WTC11 (cell line): ENCODE results near the gene ROBO1.

ENCODE experiments used
- CREB1 ChIP-seq: sonication (generic); formaldehyde crosslinking; IDR thresholded peaks from 2 replicates; pipeline ENCODE4 v1.8.0; 2023; ENCODE audit warnings: mild to moderate bottlenecking, missing genetic modification reagents
- ZNF121 ChIP-seq: sonication (generic); formaldehyde crosslinking; IDR thresholded peaks from 2 replicates; pipeline ENCODE4 v1.8.0; 2023; ENCODE audit warnings: missing genetic modification reagents
- ZNF416 ChIP-seq: fragments of 250-450 bp; sonication (Bioruptor Pico); IDR thresholded peaks from 2 replicates; pipeline ENCODE4 v1.9.0; 2021; ENCODE audit warnings: mild to moderate bottlenecking, inconsistent platforms
- TF ChIP-seq, protein P1 (sequence below): sonication (generic); formaldehyde crosslinking; IDR thresholded peaks from 2 replicates; pipeline ENCODE4 v1.8.1; 2023; ENCODE audit warnings: mild to moderate bottlenecking, missing genetic modification reagents
- TF ChIP-seq, protein P2 (sequence below): fragments of 200-600 bp; IDR thresholded peaks from 2 replicates; pipeline ENCODE4 v1.8.0; 2022; ENCODE audit warnings: antibody characterized with exemption
- TF ChIP-seq, protein P3 (sequence below): sonication (generic); formaldehyde crosslinking; IDR thresholded peaks from 2 replicates; pipeline ENCODE4 v1.8.1; 2023; ENCODE audit warnings: mild to moderate bottlenecking, moderate library complexity, missing genetic modification reagents

DNA sequence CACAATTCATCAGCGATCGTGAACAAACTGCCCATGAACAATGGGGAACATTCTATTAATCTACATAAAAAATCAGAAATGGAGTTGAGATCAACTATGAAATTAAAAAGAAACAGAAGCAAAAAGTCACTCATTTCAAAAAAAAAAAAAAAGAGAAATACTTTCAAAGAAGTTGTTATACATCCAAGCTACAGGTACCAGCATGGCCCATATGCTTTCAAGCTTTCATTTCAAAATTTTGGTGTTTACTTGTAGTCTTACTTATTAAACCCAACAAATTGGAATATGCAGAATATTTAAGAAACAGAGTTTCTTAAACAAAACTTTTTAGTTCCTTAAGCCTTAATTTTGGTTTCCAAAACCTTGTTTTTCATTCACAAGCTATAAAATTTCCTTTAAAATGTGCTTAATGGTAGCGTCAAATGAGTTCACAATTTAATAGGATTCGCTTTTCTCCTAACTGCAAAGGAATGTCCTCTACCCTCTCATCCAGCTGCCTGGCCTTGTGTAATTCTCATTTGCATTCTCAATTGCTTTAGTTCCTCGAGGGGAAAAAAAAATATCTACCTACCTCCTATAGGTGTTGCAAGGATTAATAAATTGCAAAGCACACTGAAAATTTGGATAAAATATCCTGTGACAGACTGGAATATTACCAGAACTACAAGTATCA is 565.2 kb downstream of the ROBO1 start:
- TF ChIP-seq CREB1 (CRISPR knock-in tag) (no peak), ZNF416 (CRISPR knock-in tag) (no peak), ZNF121 (CRISPR knock-in tag) (no peak)
- TF ChIP-seq, protein P1, sequence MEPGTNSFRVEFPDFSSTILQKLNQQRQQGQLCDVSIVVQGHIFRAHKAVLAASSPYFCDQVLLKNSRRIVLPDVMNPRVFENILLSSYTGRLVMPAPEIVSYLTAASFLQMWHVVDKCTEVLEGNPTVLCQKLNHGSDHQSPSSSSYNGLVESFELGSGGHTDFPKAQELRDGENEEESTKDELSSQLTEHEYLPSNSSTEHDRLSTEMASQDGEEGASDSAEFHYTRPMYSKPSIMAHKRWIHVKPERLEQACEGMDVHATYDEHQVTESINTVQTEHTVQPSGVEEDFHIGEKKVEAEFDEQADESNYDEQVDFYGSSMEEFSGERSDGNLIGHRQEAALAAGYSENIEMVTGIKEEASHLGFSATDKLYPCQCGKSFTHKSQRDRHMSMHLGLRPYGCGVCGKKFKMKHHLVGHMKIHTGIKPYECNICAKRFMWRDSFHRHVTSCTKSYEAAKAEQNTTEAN (CRISPR knock-in tag): no peak
- TF ChIP-seq, protein P2, sequence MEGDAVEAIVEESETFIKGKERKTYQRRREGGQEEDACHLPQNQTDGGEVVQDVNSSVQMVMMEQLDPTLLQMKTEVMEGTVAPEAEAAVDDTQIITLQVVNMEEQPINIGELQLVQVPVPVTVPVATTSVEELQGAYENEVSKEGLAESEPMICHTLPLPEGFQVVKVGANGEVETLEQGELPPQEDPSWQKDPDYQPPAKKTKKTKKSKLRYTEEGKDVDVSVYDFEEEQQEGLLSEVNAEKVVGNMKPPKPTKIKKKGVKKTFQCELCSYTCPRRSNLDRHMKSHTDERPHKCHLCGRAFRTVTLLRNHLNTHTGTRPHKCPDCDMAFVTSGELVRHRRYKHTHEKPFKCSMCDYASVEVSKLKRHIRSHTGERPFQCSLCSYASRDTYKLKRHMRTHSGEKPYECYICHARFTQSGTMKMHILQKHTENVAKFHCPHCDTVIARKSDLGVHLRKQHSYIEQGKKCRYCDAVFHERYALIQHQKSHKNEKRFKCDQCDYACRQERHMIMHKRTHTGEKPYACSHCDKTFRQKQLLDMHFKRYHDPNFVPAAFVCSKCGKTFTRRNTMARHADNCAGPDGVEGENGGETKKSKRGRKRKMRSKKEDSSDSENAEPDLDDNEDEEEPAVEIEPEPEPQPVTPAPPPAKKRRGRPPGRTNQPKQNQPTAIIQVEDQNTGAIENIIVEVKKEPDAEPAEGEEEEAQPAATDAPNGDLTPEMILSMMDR: no peak
- TF ChIP-seq, protein P3, sequence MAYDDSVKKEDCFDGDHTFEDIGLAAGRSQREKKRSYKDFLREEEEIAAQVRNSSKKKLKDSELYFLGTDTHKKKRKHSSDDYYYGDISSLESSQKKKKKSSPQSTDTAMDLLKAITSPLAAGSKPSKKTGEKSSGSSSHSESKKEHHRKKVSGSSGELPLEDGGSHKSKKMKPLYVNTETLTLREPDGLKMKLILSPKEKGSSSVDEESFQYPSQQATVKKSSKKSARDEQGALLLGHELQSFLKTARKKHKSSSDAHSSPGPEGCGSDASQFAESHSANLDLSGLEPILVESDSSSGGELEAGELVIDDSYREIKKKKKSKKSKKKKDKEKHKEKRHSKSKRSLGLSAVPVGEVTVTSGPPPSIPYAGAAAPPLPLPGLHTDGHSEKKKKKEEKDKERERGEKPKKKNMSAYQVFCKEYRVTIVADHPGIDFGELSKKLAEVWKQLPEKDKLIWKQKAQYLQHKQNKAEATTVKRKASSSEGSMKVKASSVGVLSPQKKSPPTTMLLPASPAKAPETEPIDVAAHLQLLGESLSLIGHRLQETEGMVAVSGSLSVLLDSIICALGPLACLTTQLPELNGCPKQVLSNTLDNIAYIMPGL (CRISPR knock-in tag): no peak
